ENCODE measurements around the gene KRT1.

- TF ChIP-seq POLR2AphosphoS5 (IDR thresholded peaks at IDR 0.05) (no peak), CTCF (IDR thresholded peaks at IDR 0.05) (no peak)
Measured at GRCh38 chr12:52692254-52692653, 12.0 kb upstream of the KRT1 start.
